ENCODE measurements around the gene VWF.

VWF gene

DNA sequence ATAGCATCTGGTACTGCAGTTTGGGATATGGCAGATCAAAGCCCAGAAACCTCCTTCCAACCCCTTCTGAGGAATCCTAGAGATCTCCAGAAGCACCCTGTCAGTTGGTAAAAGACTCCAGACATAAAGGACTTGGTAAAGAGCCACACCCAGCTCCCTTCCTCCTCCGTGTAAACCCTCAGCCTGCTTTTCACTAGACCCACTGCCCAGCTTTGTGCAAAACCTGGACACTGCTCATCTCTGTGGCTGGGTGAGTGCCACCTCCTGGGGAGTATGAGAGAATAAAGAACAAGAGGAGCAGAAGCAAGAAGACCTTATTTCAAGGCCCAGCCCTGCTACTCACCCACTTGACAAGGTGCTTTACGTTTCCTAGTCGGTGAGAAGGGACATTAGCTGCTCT is 212.5 kb downstream of the VWF start:
- no peak for DNase-seq (ENCODE audit: low spot score)

DNA sequence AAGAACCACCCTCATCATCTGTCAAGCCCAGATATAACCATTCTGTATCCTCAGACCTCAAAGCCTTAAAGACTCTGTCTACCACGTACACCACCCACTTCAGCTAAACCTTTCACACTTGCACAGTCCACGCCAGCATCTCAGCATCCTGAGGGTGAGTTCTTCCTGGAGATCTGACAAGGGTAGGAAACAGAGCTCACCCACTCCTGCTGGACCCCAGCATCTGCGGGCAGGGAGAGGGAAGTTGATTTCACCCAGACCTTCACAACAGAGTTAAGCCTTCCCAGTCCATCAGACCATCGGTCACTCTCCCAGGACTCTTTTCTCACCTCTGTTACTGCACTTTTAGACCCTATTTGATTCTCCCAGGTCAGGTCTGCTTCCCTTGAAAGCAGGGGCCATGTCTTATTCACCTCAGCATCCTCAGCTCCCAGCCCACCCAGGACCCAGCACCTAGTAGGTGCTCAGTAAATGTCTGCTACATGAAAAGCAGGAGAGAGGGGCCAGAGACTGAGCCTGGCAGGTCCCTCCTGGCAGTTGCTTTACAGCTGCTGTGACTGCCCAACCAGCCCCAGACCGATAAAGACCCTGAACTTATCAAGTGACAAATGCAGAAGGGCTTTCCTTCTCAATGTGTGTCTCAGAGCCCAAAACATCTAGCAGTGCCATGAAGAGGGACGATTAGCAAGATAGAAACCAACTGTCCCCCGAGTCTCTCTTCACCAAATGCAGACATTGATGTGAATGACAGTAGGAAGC is 213.5 kb downstream of the VWF start:
- DNase-seq (ENCODE audit: low spot score): no peak

DNA sequence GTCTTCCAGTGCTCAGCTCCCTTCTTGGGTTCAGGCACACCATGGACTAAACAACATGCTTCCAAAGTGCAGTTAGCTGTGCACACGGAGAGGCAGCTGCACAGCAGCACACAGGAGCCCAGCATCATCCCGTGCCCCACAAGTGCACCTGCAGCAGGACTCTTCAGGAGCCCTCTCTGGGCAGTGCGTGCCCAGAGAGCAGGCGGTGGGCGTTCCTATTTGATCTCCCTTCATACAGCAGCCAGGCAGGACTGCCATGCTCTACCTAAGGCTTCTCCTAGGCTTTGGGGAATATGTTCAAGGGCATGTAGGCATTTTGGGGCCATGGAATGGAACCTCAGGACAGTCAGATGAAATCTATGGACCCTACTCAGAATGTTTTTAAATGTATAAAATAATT is 214.9 kb downstream of the VWF start:
- DNase-seq (ENCODE audit: low spot score): no peak

DNA sequence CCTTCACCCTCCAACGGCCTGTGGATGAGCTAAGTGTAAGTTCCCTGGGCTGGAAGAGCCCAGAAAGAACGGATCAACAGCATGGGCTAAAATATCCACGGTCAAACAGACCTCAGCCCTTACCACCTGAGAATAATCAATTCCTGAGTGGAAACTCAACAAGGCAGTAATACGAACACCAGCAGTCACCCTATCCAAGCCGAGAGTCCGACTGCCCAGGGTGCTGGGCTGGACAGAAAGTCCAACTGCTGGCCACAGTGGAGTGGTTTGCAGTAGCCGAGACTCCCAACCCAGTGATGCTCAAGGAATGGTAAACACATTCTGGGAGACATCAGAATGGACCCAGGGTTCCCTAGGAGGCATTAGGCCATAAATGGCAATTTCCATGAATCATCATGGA is 216.2 kb downstream of the VWF start:
- DNase-seq (ENCODE audit: low spot score): no peak

DNA sequence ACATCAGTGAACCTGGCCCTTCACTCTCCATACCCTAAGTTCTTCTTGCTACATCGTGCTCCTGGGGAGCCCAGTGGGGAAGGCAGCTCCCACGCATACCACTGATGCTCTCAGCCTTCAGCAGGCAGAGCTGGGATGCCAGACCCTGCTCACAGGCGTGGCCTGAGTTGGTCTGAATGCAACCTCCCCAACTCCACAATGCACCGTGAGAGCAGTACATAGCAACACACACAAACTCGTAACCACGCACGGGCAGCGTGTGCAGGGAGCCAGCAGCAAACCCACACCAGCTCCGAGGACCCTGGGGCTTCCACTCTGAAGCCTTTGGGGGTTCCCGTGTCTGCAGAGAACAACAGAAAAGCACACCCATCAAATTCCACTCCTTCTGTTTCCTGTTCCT is 216.7 kb downstream of the VWF start:
- DNase-seq (ENCODE audit: low spot score): no peak

DNA sequence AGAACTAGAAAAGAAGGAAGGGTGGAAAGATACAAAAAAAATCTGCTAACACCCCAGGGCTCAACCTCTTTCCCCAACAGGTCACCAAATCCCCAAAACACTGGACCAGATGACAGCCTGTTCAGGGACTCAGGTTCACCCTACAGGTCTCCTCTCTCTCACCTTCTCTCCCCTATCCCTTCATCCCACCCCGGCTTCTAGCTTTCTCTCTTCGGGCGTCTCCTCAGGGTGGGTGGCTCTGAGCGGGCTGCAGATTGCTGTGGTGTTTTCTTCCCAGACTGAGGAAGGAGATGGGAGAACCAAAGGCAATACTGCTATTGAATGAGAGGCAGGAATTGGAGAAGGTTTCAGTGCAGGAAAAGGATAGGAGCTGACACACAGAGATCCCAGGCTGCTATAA is 218.7 kb downstream of the VWF start:
- no peak for DNase-seq (ENCODE audit: low spot score)

DNA sequence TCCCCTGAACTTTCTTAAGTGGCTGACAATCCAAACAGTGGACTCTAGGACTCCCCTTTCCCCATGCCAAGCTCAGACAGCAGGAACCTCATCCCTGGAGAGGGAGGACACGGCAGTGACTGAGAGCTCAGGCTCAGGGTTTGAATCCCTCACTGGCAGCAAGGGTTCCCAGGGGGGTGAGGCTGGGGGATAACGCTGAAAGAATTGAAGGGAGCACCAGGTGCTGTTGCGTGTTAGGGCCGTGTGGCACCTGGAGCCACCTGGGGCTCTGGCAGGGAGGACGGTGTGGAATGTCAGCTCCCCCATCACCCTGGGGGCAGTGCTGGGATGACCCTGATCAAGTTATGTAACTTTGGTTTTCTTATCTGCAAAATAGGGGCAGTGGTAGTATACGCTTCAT is 219.5 kb downstream of the VWF start:
- no peak for DNase-seq (ENCODE audit: low spot score)

DNA sequence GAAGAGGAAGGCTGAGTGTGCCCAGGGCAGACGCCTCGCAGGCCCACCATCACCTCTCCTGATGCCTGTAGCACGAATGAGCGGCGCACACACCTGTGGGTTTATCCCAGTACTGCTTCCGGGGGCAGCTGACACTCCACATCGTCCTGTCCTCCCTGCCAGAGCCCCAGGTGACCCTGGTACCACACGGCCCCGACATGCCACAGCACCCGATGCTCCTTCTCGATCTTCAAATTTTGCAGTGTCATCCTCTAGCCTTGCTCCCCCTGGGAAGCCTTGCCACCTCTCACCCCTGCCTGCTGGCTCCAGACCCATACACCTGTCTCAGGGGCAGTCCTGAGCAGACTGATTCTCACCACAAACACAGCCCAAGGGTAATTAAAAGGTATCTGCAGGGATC is 220.0 kb downstream of the VWF start:
- DNase-seq (ENCODE audit: low spot score): no peak

DNA sequence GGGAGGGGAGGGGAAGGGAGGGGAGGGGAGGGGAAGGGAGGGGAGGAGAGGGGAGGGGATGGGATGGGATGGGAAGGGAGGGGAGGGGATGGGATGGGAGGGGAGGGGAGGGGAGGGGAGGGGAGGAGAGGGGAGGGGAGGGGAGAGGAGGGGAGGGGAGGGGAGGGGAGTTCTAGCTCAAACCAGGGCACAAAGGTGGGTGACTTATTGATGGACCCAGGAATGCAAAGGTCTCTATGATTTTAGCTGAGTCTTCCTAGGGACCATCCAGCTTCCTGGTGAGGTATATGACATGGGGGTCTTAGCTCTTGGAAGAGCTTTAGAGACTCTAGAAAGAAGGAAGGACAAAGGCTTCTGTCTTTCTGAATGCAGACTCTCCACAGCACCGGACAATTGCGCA is 221.7 kb downstream of the VWF start:
- DNase-seq (ENCODE audit: low spot score): no peak

DNA sequence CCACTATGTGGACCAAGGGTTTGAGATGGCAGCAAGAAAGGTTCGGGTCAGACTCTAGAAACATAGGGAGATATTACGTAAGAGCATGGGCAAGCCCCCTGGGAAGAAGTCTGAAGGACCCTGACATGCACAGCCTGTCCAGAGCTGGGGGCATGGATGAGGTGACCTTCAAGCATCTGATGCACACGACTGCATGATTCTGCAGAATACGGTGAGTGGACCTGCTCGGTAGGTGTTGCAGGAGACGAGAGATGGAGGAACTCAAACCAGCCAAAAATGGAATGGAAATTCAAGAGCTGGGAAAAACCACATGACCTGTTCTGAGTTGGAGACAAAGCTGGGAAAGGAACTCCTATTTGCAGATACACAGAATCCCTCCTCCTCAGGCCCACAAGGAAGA is 223.1 kb downstream of the VWF start:
- no peak for DNase-seq (ENCODE audit: low spot score)

DNA sequence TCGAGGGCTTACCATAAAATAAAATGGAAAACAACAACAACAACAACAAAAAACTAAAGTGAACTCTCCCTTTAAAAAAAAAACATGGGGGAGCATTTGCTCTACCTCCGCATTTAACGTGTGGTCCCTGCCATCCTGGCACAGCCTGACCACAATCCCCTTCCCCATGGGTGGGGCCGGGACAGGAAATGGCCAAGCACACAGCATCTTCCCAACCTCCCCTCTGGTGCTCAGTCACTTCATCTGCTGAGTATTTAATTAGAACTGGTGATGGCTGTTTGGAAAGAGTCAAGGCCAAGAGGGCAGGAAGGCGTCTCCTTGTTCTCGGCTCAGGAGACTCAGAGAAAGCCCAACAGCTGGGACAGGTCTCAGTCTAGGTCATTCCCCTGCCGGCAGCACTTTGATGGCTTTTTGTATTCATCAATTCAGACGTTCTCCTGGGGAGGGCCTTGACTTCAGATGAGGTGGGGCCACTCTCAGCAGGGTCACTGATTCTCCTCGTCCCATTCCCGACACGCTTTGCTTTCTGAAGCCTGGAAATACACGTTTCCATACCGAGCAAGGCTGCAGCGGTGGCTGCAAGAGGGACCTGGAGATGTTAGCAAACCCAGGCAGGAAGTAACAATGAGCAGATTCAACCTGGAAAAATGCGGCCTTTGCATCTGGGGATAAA is 223.8 kb downstream of the VWF start:
- no peak for DNase-seq (ENCODE audit: low spot score)

DNA sequence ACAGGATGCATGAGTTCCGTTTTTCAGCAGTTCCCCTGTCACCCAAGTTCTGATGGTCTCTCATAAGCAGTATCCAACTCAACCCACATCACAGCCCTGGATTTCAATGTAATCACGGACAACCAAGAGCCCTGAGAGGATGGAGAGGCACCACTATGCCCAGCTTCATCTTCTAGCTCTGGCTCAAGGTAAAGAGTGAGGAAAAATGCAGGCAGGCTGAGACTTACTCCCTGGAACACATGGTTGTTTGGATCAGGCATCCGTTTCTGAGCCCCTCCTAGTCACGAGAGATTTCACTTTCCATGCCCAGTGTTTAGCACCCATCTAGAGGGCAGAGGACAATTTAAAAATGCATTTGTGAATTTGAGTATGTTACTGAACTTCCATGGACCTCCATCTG is 224.4 kb downstream of the VWF start:
- DNase-seq (ENCODE audit: low spot score): no peak

DNA sequence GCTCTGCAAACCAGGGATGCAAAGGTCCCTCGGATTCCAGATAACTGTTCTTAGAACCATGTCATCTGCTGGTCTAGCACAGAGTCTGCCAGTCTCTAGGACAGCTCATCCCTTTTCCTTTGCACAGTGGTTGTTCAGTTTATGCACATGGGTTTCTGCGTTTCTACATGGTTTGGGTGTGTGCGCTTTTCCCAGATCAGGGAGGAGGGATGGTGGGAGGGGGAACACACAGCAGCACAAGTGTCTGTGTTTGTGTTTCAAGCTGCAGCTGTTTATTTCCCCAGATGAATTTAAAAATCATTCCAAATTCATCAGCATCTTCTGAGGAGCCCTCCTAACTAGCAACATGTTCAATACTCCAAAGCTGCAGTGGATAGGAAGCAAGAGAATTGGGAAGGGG is 224.8 kb downstream of the VWF start:
- DNase-seq (ENCODE audit: low spot score): no peak

DNA sequence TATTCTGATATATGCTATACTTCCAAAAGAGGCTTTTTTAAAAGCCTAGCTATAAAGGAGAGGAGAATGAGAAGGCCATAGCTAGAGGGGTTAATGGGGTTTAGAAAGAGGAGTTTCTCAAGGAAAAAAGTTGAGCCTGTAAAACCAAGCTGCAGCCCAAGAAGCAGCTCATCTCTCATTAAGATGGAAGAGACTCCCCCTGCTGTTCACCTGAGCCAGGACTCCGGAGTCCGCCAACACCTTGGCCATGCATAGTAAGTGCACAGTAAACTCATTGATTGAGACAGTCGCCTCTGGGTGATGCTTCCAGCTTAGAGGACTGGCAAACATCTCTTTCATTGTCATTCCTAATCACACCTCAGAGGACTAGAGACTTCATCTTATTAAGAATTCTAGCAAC is 225.6 kb downstream of the VWF start:
- no peak for DNase-seq (ENCODE audit: low spot score)
